Panc1 (cell line): ENCODE measurements around the gene TMPRSS6.

Experiments
- CTCF ChIP-seq: fragments of 450-650 bp; IDR thresholded peaks from 2 replicates; pipeline ENCODE4 v1.5.1; 2017; ENCODE audit warnings: mild to moderate bottlenecking
- POLR2AphosphoS5 ChIP-seq: IDR thresholded peaks from 2 replicates; pipeline ENCODE4 v1.6.1; 2012; ENCODE audit warnings: mild to moderate bottlenecking, low read depth, low read length, moderate library complexity
- REST ChIP-seq, 2 experiments: IDR thresholded peaks; 2 replicates each; pipeline ENCODE4 v1.6.1; 2011 to 2012; ENCODE audit warnings: low read depth in 2 of 2, control low read depth in 1 of 2, low read length in 1 of 2, mild to moderate bottlenecking in 1 of 2, moderate library complexity in 1 of 2; ENCODE audit not compliant: insufficient read depth in 1 of 2
- SIN3A ChIP-seq: IDR thresholded peaks from 2 replicates; pipeline ENCODE4 v1.6.1; 2012; ENCODE audit warnings: low read depth, mild to moderate bottlenecking, low read length, moderate library complexity, borderline replicate concordance; ENCODE audit not compliant: insufficient read depth
- TCF7L2 ChIP-seq: IDR thresholded peaks from 2 replicates; pipeline ENCODE4 v1.6.1; 2011; ENCODE audit warnings: mild to moderate bottlenecking, low read depth, low read length, inconsistent platforms

GRCh38 chr22:37084385-37084784 is 25.1 kb downstream of the TMPRSS6 start:
- TF ChIP-seq CTCF (no peak), POLR2AphosphoS5 (no peak), REST (IDR thresholded peaks at IDR 0.05; ENCODE audit: insufficient read depth in 1 of 2, low read depth in 2 of 2, low read length in 1 of 2) (no peak), TCF7L2 (no peak), SIN3A (no peak)
